ENCODE results near the gene ABCA5. TPM values are rescaled to one million over a fixed set of nuclear protein-coding genes. Genes with fewer than 3 reads are reported as not detected.
A peak's percentile ranks its signal among the peaks of the same experiment; 100 is the strongest.

Gene ABCA5, protein sequence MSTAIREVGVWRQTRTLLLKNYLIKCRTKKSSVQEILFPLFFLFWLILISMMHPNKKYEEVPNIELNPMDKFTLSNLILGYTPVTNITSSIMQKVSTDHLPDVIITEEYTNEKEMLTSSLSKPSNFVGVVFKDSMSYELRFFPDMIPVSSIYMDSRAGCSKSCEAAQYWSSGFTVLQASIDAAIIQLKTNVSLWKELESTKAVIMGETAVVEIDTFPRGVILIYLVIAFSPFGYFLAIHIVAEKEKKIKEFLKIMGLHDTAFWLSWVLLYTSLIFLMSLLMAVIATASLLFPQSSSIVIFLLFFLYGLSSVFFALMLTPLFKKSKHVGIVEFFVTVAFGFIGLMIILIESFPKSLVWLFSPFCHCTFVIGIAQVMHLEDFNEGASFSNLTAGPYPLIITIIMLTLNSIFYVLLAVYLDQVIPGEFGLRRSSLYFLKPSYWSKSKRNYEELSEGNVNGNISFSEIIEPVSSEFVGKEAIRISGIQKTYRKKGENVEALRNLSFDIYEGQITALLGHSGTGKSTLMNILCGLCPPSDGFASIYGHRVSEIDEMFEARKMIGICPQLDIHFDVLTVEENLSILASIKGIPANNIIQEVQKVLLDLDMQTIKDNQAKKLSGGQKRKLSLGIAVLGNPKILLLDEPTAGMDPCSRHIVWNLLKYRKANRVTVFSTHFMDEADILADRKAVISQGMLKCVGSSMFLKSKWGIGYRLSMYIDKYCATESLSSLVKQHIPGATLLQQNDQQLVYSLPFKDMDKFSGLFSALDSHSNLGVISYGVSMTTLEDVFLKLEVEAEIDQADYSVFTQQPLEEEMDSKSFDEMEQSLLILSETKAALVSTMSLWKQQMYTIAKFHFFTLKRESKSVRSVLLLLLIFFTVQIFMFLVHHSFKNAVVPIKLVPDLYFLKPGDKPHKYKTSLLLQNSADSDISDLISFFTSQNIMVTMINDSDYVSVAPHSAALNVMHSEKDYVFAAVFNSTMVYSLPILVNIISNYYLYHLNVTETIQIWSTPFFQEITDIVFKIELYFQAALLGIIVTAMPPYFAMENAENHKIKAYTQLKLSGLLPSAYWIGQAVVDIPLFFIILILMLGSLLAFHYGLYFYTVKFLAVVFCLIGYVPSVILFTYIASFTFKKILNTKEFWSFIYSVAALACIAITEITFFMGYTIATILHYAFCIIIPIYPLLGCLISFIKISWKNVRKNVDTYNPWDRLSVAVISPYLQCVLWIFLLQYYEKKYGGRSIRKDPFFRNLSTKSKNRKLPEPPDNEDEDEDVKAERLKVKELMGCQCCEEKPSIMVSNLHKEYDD (N-terminal part only)
- 2.7 and 4.5 TPM in 2 replicates for total RNA-seq

DNA sequence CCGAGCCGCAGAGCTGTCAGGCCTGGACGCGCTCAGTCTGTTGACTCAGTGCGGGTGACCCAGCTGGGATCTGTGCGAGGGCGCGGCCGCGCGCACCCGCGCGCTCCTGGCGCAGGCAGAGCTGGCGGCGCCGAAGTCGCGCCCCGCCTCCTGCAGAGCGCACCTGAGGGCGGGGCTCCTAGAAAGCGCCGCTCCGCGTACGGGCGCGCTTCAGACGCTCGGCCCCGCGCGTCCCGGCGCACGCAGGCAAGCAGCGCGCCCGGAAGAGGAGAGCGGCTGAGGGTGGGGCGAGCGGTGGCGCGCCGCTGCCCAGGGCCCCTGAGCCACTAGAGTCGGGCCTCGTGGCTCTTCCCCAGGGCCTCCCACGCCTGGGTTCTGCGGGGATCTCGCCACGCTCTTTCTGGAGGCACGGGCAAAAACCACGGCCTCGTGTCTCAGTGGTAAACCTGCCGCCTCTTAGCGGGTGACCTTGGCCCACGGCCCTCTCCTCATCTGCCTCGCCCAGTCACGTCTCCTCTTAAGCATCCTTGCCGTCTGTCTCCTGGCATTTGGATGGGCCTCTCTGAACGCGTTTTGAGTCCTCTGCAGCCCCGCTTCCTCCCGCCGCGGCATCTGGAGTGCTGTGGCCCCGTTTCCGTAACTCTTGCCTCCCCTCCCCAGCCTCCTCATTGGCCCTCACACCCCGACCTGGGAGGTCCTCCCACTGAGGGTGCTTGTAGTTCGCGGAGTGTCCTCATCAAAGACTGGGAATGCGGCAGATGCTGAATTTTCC, at the start of gene ABCA5:
Gene ABCA5, minus strand, starts transcription at position 74 of the 772 bp plus-strand sequence. CDS start 12,718 bp downstream, outside the sequence.
- peak; percentile 35 for DNase-seq (ENCODE audit: low read depth)
- TF ChIP-seq, protein P1, sequence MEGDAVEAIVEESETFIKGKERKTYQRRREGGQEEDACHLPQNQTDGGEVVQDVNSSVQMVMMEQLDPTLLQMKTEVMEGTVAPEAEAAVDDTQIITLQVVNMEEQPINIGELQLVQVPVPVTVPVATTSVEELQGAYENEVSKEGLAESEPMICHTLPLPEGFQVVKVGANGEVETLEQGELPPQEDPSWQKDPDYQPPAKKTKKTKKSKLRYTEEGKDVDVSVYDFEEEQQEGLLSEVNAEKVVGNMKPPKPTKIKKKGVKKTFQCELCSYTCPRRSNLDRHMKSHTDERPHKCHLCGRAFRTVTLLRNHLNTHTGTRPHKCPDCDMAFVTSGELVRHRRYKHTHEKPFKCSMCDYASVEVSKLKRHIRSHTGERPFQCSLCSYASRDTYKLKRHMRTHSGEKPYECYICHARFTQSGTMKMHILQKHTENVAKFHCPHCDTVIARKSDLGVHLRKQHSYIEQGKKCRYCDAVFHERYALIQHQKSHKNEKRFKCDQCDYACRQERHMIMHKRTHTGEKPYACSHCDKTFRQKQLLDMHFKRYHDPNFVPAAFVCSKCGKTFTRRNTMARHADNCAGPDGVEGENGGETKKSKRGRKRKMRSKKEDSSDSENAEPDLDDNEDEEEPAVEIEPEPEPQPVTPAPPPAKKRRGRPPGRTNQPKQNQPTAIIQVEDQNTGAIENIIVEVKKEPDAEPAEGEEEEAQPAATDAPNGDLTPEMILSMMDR (conservative IDR thresholded peaks at IDR 0.05; ENCODE audit: low read depth, low read length), result no peak
- peak within 1 kb of the TSS; percentile 62 for H3K4me3 ChIP-seq (ENCODE audit: low read depth, low read length)

DNA sequence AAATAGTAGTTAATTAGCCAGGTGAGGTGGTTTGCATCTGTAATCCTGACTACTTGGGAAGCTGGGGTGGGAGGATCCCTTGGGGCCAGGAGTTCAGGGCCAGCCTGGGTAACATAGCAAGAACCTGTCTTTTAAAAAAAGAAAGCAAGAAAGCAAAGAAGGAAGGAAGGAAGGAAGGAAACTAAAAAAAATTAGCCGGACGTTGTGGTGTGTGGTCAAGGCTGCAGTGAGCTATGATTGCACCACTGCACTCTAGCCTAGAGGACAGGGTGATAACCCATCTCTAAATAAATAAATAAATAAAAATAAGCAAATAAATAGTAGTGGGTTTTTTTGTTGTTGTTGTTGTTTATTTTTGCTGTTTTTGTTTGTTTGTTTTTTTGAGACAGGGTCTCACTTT, 48.3 kb upstream of the ABCA5 start:
- H3K4me3 ChIP-seq (ENCODE audit: low read depth, low read length), result no peak overlapping the region
- no peak for DNase-seq (ENCODE audit: low read depth)
- TF ChIP-seq, protein P1 (conservative IDR thresholded peaks at IDR 0.05; ENCODE audit: low read depth, low read length), result no peak

DNA sequence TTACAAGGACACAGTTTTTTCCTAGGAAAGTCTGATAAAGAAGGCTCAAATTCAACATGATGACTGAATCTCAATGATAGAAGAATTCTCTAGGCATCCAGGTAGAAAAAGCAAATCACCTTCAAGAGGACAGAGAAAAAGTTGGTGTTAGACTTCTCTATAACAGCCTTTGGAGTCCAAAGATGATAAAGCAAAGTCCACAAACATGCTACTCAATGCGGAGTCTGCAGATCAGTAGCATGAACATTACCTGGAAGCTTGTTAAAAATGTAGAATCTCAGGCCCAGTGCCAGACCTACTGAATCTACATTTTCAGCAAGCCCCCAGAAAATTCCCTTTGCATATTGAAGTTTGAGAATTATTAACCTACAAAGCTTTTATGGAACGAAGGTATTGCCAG, 46.1 kb upstream of the ABCA5 start:
- TF ChIP-seq, protein P1 (conservative IDR thresholded peaks at IDR 0.05; ENCODE audit: low read depth, low read length), result no peak
- H3K4me3 ChIP-seq (ENCODE audit: low read depth, low read length), result no peak overlapping the region
- DNase-seq (ENCODE audit: low read depth), result no peak

DNA sequence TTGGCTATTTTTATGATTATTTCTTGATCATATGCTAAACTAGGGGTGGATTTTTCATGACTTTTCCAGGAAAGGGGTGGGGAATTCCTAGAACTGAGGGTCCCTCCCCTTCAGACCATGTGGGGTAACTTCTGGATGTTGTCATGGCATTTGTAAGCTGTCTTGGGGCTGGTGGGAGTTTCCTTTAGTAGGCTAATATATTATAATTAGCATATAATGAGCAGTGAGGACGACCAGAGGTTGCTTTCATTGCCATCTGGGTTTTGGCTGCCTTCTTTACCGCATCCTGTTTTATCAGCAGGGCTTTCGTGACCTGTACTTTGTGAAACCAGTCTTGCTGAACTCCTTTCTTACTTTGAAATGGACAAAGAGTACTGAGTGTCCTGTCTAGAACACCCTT, 40.4 kb upstream of the ABCA5 start:
- no peak overlapping the region for H3K4me3 ChIP-seq (ENCODE audit: low read depth, low read length)
- no peak for DNase-seq (ENCODE audit: low read depth)

DNA sequence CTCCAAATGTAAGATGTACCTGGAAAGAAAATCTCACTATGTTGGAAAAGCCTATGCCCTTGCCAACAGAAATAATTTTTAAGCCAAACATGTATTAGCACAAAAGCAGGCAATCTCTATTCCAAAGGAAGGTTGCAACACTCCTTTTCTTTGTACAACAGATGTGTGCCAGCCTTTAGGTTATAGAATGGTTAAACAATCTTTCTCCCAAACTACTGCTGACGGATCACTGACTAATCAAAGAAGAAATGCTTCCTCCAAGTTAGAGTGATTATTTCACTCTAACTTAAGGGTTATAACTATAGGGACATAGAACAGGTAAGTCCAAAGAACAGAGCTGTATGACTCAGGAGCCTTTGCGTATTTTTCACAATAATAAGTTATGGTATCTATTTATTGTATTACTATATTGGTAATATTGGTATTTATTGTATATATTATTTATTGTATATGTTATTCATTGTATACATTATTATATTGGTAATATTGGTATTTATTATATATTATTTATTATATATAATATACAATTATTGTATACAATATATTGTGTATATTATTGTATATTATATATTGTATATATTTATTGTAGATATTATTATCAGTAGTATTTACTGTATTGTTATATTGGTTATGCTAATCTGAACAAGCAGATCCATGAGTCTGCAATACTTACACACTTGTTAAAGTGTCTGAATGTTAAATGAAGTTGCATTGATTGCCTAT, 36.7 kb upstream of the ABCA5 start:
- no peak for DNase-seq (ENCODE audit: low read depth)
- TF ChIP-seq, protein P1 (conservative IDR thresholded peaks at IDR 0.05; ENCODE audit: low read depth, low read length), result no peak
- H3K4me3 ChIP-seq (ENCODE audit: low read depth, low read length), result no peak overlapping the region

More for the DNA sequence above, 40.4 kb upstream of the ABCA5 start:
- TF ChIP-seq, protein P1 (conservative IDR thresholded peaks at IDR 0.05; ENCODE audit: low read depth, low read length), result no peak

All from epithelial cell of proximal tubule (primary cell).